DLD1 (cell line): Measurements from ENCODE around the gene FCGR3A.
"Not testable (repeated sequence)": the region's sequence is repeated elsewhere in the genome, so short reads cannot be mapped to it uniquely, and the experiment has no call there.

Source experiments
- in situ Hi-C: cut with HindIII; loops from 2 replicates; pipeline ENCODE4 v1.10.0; 2017; ENCODE audit warnings: low sequenced_read_pairs

FCGR3A gene

GRCh38 chr1:161530671-161531641, 18.7 kb downstream of the FCGR3A start:
- in situ Hi-C loops: not testable (repeated sequence)

- in situ Hi-C loops: not testable (repeated sequence)
Observed at GRCh38 chr1:161530158-161530557, 19.5 kb downstream of the FCGR3A start.

GRCh38 chr1:161529463-161530104, 20.0 kb downstream of the FCGR3A start:
- in situ Hi-C loops: not testable (repeated sequence)

- in situ Hi-C loops: not testable (repeated sequence)
Observed at GRCh38 chr1:161528550-161528949, 21.1 kb downstream of the FCGR3A start.

- in situ Hi-C loops: not testable (repeated sequence)
Observed at GRCh38 chr1:161525918-161526317, 23.7 kb downstream of the FCGR3A start.

GRCh38 chr1:161525321-161525720, 24.3 kb downstream of the FCGR3A start:
- in situ Hi-C loops: not testable (repeated sequence)

GRCh38 chr1:161524742-161525291, 24.8 kb downstream of the FCGR3A start:
- in situ Hi-C loops: not testable (repeated sequence)

- in situ Hi-C loops: not testable (repeated sequence)
Observed at GRCh38 chr1:161523817-161524741, 25.5 kb downstream of the FCGR3A start, which contains the start of gene HSPA6. Gene HSPA6, plus strand, starts transcription at chr1:161524540. Its CDS starts 119 bp downstream, at chr1:161524659.

GRCh38 chr1:161523041-161523816, 26.4 kb downstream of the FCGR3A start:
- in situ Hi-C loops: not testable (repeated sequence)

- in situ Hi-C loops: not testable (repeated sequence)
Observed at GRCh38 chr1:161513953-161514352, 35.7 kb downstream of the FCGR3A start.

GRCh38 chr1:161513448-161513780, 36.2 kb downstream of the FCGR3A start:
- in situ Hi-C loops: not testable (repeated sequence)

GRCh38 chr1:161512636-161513447, 36.8 kb downstream of the FCGR3A start:
- in situ Hi-C loops: not testable (repeated sequence)

GRCh38 chr1:161511756-161512060, 37.9 kb downstream of the FCGR3A start:
- in situ Hi-C loops: no loop called here

- in situ Hi-C loops: no loop called here
Observed at GRCh38 chr1:161511018-161511755, 38.4 kb downstream of the FCGR3A start.

- in situ Hi-C loops: no loop called here
Observed at GRCh38 chr1:161510477-161510876, 39.1 kb downstream of the FCGR3A start.

GRCh38 chr1:161506336-161507223, 43.0 kb downstream of the FCGR3A start:
- in situ Hi-C loops: no loop called here

- in situ Hi-C loops: no loop called here
Observed at GRCh38 chr1:161505686-161506085, 43.9 kb downstream of the FCGR3A start.

GRCh38 chr1:161503394-161503748, 46.2 kb downstream of the FCGR3A start:
- in situ Hi-C loops: no loop called here
